H1 (cell line): ENCODE results near the gene TP63.

ENCODE experiments used
- KDM1A ChIP-seq: fragments of 200-600, 300-600 bp; sonication (generic); IDR thresholded peaks from 2 replicates; pipeline ENCODE4 v1.7.1; 2016; ENCODE audit warnings: mild to moderate bottlenecking, low read length, borderline replicate concordance
- POLR2A ChIP-seq, 2 experiments: IDR thresholded peaks; 1 replicate in 1 of 2; 2 replicates in 1 of 2; pipeline ENCODE4 v1.6.1; 2011; ENCODE audit warnings: low read depth in 2 of 2, low read length in 2 of 2, mild to moderate bottlenecking in 2 of 2; ENCODE audit errors: control extremely low read depth in 1 of 2
- RXRA ChIP-seq: IDR thresholded peaks from 2 replicates; pipeline ENCODE4 v1.6.1; 2011; ENCODE audit warnings: low read depth, mild to moderate bottlenecking, low read length, moderate library complexity; ENCODE audit not compliant: insufficient read depth
- SRF ChIP-seq: IDR thresholded peaks from 2 replicates; pipeline ENCODE4 v1.6.1; 2011; ENCODE audit warnings: mild to moderate bottlenecking, low read depth, low read length, moderate library complexity
- TF ChIP-seq, protein P1 (sequence below), 3 experiments: IDR thresholded peaks; 1 replicate in 2 of 3; 2 replicates in 1 of 3; pipeline versions ENCODE4 v1.5.1 to v1.6.1; 2011; ENCODE audit warnings: low read length in 3 of 3, mild to moderate bottlenecking in 3 of 3, inconsistent platforms in 2 of 3, low read depth in 1 of 3, moderate library complexity in 1 of 3; ENCODE audit not compliant: insufficient read depth in 1 of 3; ENCODE audit errors: control extremely low read depth in 1 of 3

- TF ChIP-seq, protein P1, sequence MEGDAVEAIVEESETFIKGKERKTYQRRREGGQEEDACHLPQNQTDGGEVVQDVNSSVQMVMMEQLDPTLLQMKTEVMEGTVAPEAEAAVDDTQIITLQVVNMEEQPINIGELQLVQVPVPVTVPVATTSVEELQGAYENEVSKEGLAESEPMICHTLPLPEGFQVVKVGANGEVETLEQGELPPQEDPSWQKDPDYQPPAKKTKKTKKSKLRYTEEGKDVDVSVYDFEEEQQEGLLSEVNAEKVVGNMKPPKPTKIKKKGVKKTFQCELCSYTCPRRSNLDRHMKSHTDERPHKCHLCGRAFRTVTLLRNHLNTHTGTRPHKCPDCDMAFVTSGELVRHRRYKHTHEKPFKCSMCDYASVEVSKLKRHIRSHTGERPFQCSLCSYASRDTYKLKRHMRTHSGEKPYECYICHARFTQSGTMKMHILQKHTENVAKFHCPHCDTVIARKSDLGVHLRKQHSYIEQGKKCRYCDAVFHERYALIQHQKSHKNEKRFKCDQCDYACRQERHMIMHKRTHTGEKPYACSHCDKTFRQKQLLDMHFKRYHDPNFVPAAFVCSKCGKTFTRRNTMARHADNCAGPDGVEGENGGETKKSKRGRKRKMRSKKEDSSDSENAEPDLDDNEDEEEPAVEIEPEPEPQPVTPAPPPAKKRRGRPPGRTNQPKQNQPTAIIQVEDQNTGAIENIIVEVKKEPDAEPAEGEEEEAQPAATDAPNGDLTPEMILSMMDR (IDR thresholded peaks at IDR 0.05; ENCODE audit: control extremely low read depth in 1 of 3, insufficient read depth in 1 of 3, low read depth in 1 of 3, low read length in 3 of 3), result no peak
- TF ChIP-seq KDM1A (no peak), SRF (no peak), RXRA (no peak), POLR2A (IDR thresholded peaks at IDR 0.05; ENCODE audit: control extremely low read depth in 1 of 2, low read depth in 2 of 2, low read length in 2 of 2) (no peak)
Observed at GRCh38 chr3:189942948-189943347, 311.8 kb downstream of the TP63 start.
